ENCODE data around the gene ARMC9. TPM values are rescaled to one million over a fixed set of nuclear protein-coding genes. Genes with fewer than 3 reads are reported as not detected.
A peak's percentile ranks its signal among the peaks of the same experiment; 100 is the strongest.

Gene ARMC9
- total RNA-seq, 2 experiments from 2014 or later: 2.3 to 2.5 TPM

GRCh38 chr2:231227310-231228162 is 29.1 kb downstream of the ARMC9 start:
- Mint-ChIP-seq H3K9me3 (ENCODE audit: low read depth) (no peaks in the 10 kb centered on the region), H3K4me1 (no peaks in the 10 kb centered on the region), H3K36me3 (ENCODE audit: low read depth) (no peaks in the 10 kb centered on the region), H3K27ac (no peak overlapping the region), H3K27me3 (no peaks in the 10 kb centered on the region), H3K4me3 (no peak overlapping the region)
- DNase-seq: peak; percentile 62
- ChIA-PET CTCF (interaction anchor here (0.7 to 3.0 kb wide), 22 partner anchors 10 to 225 kb away, joined by 3 to 24 read pairs (median 4); no protein-coding TSS in a partner anchor), POLR2A (no interaction called here)
- intact Hi-C loops (cut with DNase I, micrococcal nuclease): loop anchor here (1.0 to 5.0 kb wide), 6 partner anchors 123 to 330 kb away; no protein-coding TSS in a partner anchor
- peak; percentile 99 for ATAC-seq

GRCh38 chr2:231228223-231228622 is 29.8 kb downstream of the ARMC9 start:
- no peak overlapping the region for H3K27ac Mint-ChIP-seq
- ChIA-PET POLR2A (no interaction called here), CTCF (interaction anchor here (0.7 to 3.0 kb wide), 14 partner anchors 9 to 224 kb away, joined by 3 to 24 read pairs (median 5); no protein-coding TSS in a partner anchor)
- DNase-seq (no peak), ATAC-seq (no peak)
- no peaks in the 10 kb centered on the region for H3K27me3 Mint-ChIP-seq
- no peaks in the 10 kb centered on the region for H3K9me3 Mint-ChIP-seq (ENCODE audit: low read depth)
- intact Hi-C loops (cut with DNase I, micrococcal nuclease): loop anchor here (5.0 kb wide), 2 partner anchors 224 to 329 kb away; no protein-coding TSS in a partner anchor
- no peak overlapping the region for H3K4me3 Mint-ChIP-seq
- H3K4me1 Mint-ChIP-seq: no peaks in the 10 kb centered on the region
- no peaks in the 10 kb centered on the region for H3K36me3 Mint-ChIP-seq (ENCODE audit: low read depth)

GRCh38 chr2:231228974-231229529 is 30.6 kb downstream of the ARMC9 start:
- Mint-ChIP-seq H3K9me3 (ENCODE audit: low read depth) (no peaks in the 10 kb centered on the region), H3K36me3 (ENCODE audit: low read depth) (no peaks in the 10 kb centered on the region), H3K4me3 (no peak overlapping the region), H3K4me1 (no peaks in the 10 kb centered on the region), H3K27ac (no peak overlapping the region), H3K27me3 (no peaks in the 10 kb centered on the region)
- ChIA-PET POLR2A (no interaction called here), CTCF (interaction anchor here (0.8 to 3.0 kb wide), 9 partner anchors 9 to 224 kb away, joined by 3 to 24 read pairs (median 5); no protein-coding TSS in a partner anchor)
- ATAC-seq (no peak), DNase-seq (no peak)
- intact Hi-C loops (cut with DNase I, micrococcal nuclease): loop anchor here (5.0 kb wide), 2 partner anchors 223 to 328 kb away; no protein-coding TSS in a partner anchor

- H3K4me3 Mint-ChIP-seq: no peak overlapping the region
- no peak for ATAC-seq
- H3K4me1 Mint-ChIP-seq: no peaks in the 10 kb centered on the region
- no peaks in the 10 kb centered on the region for H3K27me3 Mint-ChIP-seq
- H3K36me3 Mint-ChIP-seq (ENCODE audit: low read depth): no peaks in the 10 kb centered on the region
- DNase-seq: no peak
- CTCF ChIA-PET: interaction anchor here (1.4 kb wide), 1 partner anchor 49 kb away, joined by 3 read pairs; no protein-coding TSS in a partner anchor
- POLR2A ChIA-PET: interaction anchor here (0.6 kb wide), 1 partner anchor 518 kb away, joined by 4 read pairs; no protein-coding TSS in a partner anchor
- H3K27ac Mint-ChIP-seq: no peak overlapping the region
- intact Hi-C loops (cut with DNase I, micrococcal nuclease): no loop called here
- no peaks in the 10 kb centered on the region for H3K9me3 Mint-ChIP-seq (ENCODE audit: low read depth)
These were observed 36.8 kb downstream of the ARMC9 start for GRCh38 chr2:231235217-231235616.

GRCh38 chr2:231238689-231239088 is 40.3 kb downstream of the ARMC9 start:
- CTCF ChIA-PET: interaction anchor here (4.0 kb wide), 1 partner anchor 10 kb away, joined by 24 read pairs; no protein-coding TSS in a partner anchor
- DNase-seq (no peak), ATAC-seq (no peak)
- Mint-ChIP-seq H3K4me1 (no peaks in the 10 kb centered on the region), H3K9me3 (ENCODE audit: low read depth) (no peaks in the 10 kb centered on the region), H3K36me3 (ENCODE audit: low read depth) (no peaks in the 10 kb centered on the region), H3K27ac (no peak overlapping the region), H3K4me3 (no peak overlapping the region), H3K27me3 (no peaks in the 10 kb centered on the region)
- intact Hi-C loops (cut with DNase I, micrococcal nuclease): no loop called here
- POLR2A ChIA-PET: no interaction called here

- ChIA-PET POLR2A (no interaction called here), CTCF (interaction anchor here (4.0 kb wide), 1 partner anchor 12 kb away, joined by 24 read pairs; no protein-coding TSS in a partner anchor)
- DNase-seq: no peak
- Mint-ChIP-seq H3K4me1 (no peaks in the 10 kb centered on the region), H3K27me3 (no peaks in the 10 kb centered on the region), H3K36me3 (ENCODE audit: low read depth) (no peaks in the 10 kb centered on the region), H3K27ac (no peak overlapping the region), H3K4me3 (no peak overlapping the region), H3K9me3 (ENCODE audit: low read depth) (no peaks in the 10 kb centered on the region)
- intact Hi-C loops (cut with DNase I, micrococcal nuclease): no loop called here
- no peak for ATAC-seq
These were observed 41.3 kb downstream of the ARMC9 start for GRCh38 chr2:231239751-231240150.

GRCh38 chr2:231241755-231242507 is 43.5 kb downstream of the ARMC9 start:
- Mint-ChIP-seq H3K4me3 (no peak overlapping the region), H3K9me3 (ENCODE audit: low read depth) (no peaks in the 10 kb centered on the region), H3K4me1 (no peaks in the 10 kb centered on the region), H3K36me3 (ENCODE audit: low read depth) (no peaks in the 10 kb centered on the region), H3K27me3 (no peaks in the 10 kb centered on the region), H3K27ac (no peak overlapping the region)
- ATAC-seq (no peak), DNase-seq (no peak)
- ChIA-PET POLR2A (no interaction called here), CTCF (no interaction called here)
- intact Hi-C loops (cut with DNase I, micrococcal nuclease): no loop called here

GRCh38 chr2:231243866-231244265 is 45.4 kb downstream of the ARMC9 start:
- Mint-ChIP-seq H3K27me3 (no peaks in the 10 kb centered on the region), H3K9me3 (ENCODE audit: low read depth) (no peaks in the 10 kb centered on the region), H3K4me1 (no peaks in the 10 kb centered on the region), H3K4me3 (no peak overlapping the region), H3K27ac (no peak overlapping the region), H3K36me3 (ENCODE audit: low read depth) (no peaks in the 10 kb centered on the region)
- ChIA-PET CTCF (interaction anchor here (1.6 kb wide), 1 partner anchor 17 kb away, joined by 4 read pairs; no protein-coding TSS in a partner anchor), POLR2A (interaction anchor here (0.6 kb wide), 1 partner anchor 270 kb away, joined by 7 read pairs; no protein-coding TSS in a partner anchor)
- intact Hi-C loops (cut with DNase I, micrococcal nuclease): no loop called here
- DNase-seq (no peak), ATAC-seq (no peak)

- Mint-ChIP-seq H3K27ac (no peak overlapping the region), H3K4me3 (no peak overlapping the region), H3K9me3 (ENCODE audit: low read depth) (no peaks in the 10 kb centered on the region), H3K27me3 (no peaks in the 10 kb centered on the region), H3K36me3 (ENCODE audit: low read depth) (no peaks in the 10 kb centered on the region), H3K4me1 (no peaks in the 10 kb centered on the region)
- DNase-seq (no peak), ATAC-seq (no peak)
- ChIA-PET CTCF (interaction anchor here (1.6 kb wide), 1 partner anchor 18 kb away, joined by 4 read pairs; no protein-coding TSS in a partner anchor), POLR2A (interaction anchor here (0.6 kb wide), 1 partner anchor 269 kb away, joined by 7 read pairs; no protein-coding TSS in a partner anchor)
- intact Hi-C loops (cut with DNase I, micrococcal nuclease): no loop called here
These were observed 46.2 kb downstream of the ARMC9 start for GRCh38 chr2:231244382-231245248.

- Mint-ChIP-seq H3K36me3 (ENCODE audit: low read depth) (no peaks in the 10 kb centered on the region), H3K27ac (no peak overlapping the region), H3K4me3 (no peak overlapping the region), H3K27me3 (no peaks in the 10 kb centered on the region), H3K9me3 (ENCODE audit: low read depth) (no peaks in the 10 kb centered on the region), H3K4me1 (no peaks in the 10 kb centered on the region)
- intact Hi-C loops (cut with DNase I, micrococcal nuclease): no loop called here
- CTCF ChIA-PET: no interaction called here
- no peak for DNase-seq
- ATAC-seq: no peak
- POLR2A ChIA-PET: no interaction called here
These were observed 47.0 kb downstream of the ARMC9 start for GRCh38 chr2:231245249-231246094.

Measured in activated CD4-positive, alpha-beta T cell treated with anti-CD3 and anti-CD28 coated beads for 36 hours (primary cell).